ENCODE measurements around the gene NUDT8. TPM values are rescaled to one million over a fixed set of nuclear protein-coding genes. Genes with fewer than 3 reads are reported as not detected.

The NUDT8 gene
- total and polyA plus RNA-seq, 2 experiments from 2014 or later = 4.1 to 4.8 TPM

DNA sequence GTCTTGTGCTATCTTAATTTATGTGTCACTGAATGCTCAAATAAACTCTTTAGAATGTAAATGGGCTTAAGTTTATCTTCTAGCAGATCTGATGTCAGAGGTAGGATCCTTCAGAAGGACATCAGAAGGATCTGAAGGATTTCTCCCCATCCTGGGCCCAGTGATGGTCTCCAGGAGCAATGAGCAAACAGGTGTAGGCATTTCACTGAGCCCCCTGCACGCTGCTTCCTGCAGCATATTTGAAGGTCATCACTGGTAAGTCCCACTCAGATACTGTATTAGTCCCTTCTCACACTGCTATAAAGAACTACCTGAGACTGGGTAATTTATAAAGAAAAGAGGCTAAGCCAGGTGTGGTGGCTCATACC is 41.6 kb downstream of the NUDT8 start:
- H3K4me2 ChIP-seq (ENCODE audit: unreplicated experiment) = no peak overlapping the region
- peaks cover 9% of the 10 kb centered on the region; the same call in 1 of the 2 replicates for H3K79me2 ChIP-seq (ENCODE audit: insufficient read depth)
- H3K36me3 ChIP-seq (ENCODE audit: low read depth) = 0 out of 2 replicates have a peak, but pooled peaks cover 8% of the 10 kb centered on the region
- H3K4me1 ChIP-seq (ENCODE audit: insufficient read depth) = peaks cover 9% of the 10 kb centered on the region; the same call in 1 of the 2 replicates
- WGBS, 2 experiments (ENCODE audit: low coverage in 1 of 2, low lambda C conversion rate in 2 of 2, missing lambda C conversion rate in 2 of 2) = 94 to 100% methylated on average over 1 of the region's 1 CpG
- no peaks in the 10 kb centered on the region for H4K20me1 ChIP-seq (ENCODE audit: insufficient read depth)
- H3K27me3 ChIP-seq (replicated peaks; ENCODE audit: insufficient read depth) = no peaks in the 10 kb centered on the region
- no peak overlapping the region for H3K4me3 ChIP-seq
- no peak overlapping the region for H3K27ac ChIP-seq
- in situ Hi-C loops (cut with MboI) = no loop called here
- H3K9me3 ChIP-seq (ENCODE audit: low read depth) = no peaks in the 10 kb centered on the region
- no peak for DNase-seq
- peaks cover 12% of the 10 kb centered on the region; the same call in 1 of the 2 replicates for H3F3A ChIP-seq (ENCODE audit: insufficient read depth)
- H2AFZ ChIP-seq = no peak overlapping the region
- TF ChIP-seq EZH2phosphoT487 (IDR thresholded peaks at IDR 0.05; ENCODE audit: insufficient read depth, low read depth) (no peak), EZH2 (IDR thresholded peaks at IDR 0.05; ENCODE audit: insufficient read depth, poor library complexity, severe bottlenecking) (no peak)
- no peaks in the 10 kb centered on the region for H3K9me2 ChIP-seq (ENCODE audit: insufficient read depth)
- no peak overlapping the region for H3K9ac ChIP-seq

DNA sequence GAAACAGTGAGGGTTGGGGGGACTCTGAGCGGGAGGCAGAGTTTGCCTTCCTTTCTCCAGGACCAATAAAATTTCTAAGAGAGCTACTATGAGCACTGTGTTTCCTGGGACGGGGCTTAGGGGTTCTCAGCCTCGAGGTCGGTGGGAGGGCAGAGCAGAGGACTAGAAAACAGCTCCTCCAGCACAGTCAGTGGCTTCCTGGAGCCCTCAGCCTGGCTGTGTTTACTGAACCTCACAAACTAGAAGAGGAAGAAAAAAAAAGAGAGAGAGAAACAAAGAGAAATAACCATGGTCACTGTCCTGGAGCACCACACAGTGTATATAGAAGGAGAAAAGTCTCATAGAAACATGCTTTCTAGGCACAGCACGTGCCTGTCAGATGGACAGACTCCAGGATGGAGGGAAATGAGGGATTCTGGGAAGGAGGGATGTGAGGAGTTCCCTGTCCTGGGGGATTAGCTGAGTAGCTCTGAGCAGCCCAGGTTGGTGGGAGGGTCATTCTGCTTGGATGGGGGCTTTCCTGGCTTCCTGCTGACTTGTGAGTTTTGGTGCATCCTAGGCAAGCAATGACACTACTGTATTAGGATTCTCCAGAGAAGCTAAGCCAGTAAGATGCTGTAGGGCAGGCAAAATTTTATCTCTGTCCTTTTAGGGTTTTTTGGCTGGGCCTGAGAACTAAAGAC is 43.0 kb downstream of the NUDT8 start:
- Histone ChIP-seq H3K4me1 (ENCODE audit: insufficient read depth) (peaks cover 9% of the 10 kb centered on the region), H3K36me3 (ENCODE audit: low read depth) (0 out of 2 replicates have a peak, but pooled peaks cover 8% of the 10 kb centered on the region), H3K4me3 (no peak overlapping the region), H3F3A (ENCODE audit: insufficient read depth) (peaks cover 12% of the 10 kb centered on the region; the same call in 1 of the 2 replicates), H3K9ac (no peak overlapping the region), H3K27ac (no peak overlapping the region), H4K20me1 (ENCODE audit: insufficient read depth) (no peaks in the 10 kb centered on the region), H3K4me2 (ENCODE audit: unreplicated experiment) (no peak overlapping the region), H2AFZ (no peak overlapping the region), H3K9me2 (ENCODE audit: insufficient read depth) (no peaks in the 10 kb centered on the region), H3K79me2 (ENCODE audit: insufficient read depth) (peaks cover 9% of the 10 kb centered on the region; the same call in 1 of the 2 replicates), H3K9me3 (ENCODE audit: low read depth) (no peaks in the 10 kb centered on the region), H3K27me3 (replicated peaks; ENCODE audit: insufficient read depth) (0 out of 2 replicates have a peak, but pooled peaks cover under 1% of the 10 kb centered on the region)
- in situ Hi-C loops (cut with MboI) = no loop called here
- no peak for DNase-seq
- WGBS, 2 experiments (ENCODE audit: low coverage in 1 of 2, low lambda C conversion rate in 2 of 2, missing lambda C conversion rate in 2 of 2) = 82 to 89% methylated on average over 5 of the region's 5 CpGs
- TF ChIP-seq EZH2 (IDR thresholded peaks at IDR 0.05; ENCODE audit: insufficient read depth, poor library complexity, severe bottlenecking) = no peak
- TF ChIP-seq EZH2phosphoT487 (IDR thresholded peaks at IDR 0.05; ENCODE audit: insufficient read depth, low read depth) = no peak

DNA sequence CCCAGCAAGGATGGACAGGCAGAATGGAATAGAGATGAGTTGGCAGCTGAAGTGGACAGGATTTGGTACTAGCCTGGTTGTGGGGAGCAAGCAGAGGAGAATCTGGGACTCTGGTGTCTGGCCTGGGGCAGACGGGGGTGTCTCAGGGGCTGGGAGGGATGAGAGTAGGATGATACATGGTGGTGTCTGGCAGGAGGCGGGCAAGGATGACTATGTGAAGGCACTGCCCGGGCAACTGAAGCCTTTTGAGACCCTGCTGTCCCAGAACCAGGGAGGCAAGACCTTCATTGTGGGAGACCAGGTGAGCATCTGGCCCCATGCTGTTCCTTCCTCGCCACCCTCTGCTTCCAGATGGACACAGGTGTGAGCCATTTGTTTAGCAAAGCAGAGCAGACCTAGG is 43.8 kb downstream of the NUDT8 start:
- Histone ChIP-seq H3K4me1 (ENCODE audit: insufficient read depth) (peaks cover 9% of the 10 kb centered on the region), H4K20me1 (ENCODE audit: insufficient read depth) (no peaks in the 10 kb centered on the region), H3K9me3 (ENCODE audit: low read depth) (no peaks in the 10 kb centered on the region), H3K4me3 (no peak overlapping the region), H3K27ac (no peak overlapping the region), H3K9me2 (ENCODE audit: insufficient read depth) (no peaks in the 10 kb centered on the region), H3K4me2 (ENCODE audit: unreplicated experiment) (no peak overlapping the region), H3K79me2 (ENCODE audit: insufficient read depth) (peaks cover 9% of the 10 kb centered on the region; the same call in 1 of the 2 replicates), H3F3A (ENCODE audit: insufficient read depth) (peaks cover 12% of the 10 kb centered on the region; the same call in 1 of the 2 replicates), H3K27me3 (replicated peaks; ENCODE audit: insufficient read depth) (peaks cover 8% of the 10 kb centered on the region), H2AFZ (no peak overlapping the region), H3K9ac (no peak overlapping the region; the same call in 1 of the 2 replicates), H3K36me3 (ENCODE audit: low read depth) (0 out of 2 replicates have a peak, but pooled peaks cover 8% of the 10 kb centered on the region)
- in situ Hi-C loops (cut with MboI) = no loop called here
- peak; percentile 17 for DNase-seq
- 96 to 100% methylated on average over 4 of the region's 4 CpGs for WGBS, 2 experiments (ENCODE audit: low coverage in 1 of 2, low lambda C conversion rate in 2 of 2, missing lambda C conversion rate in 2 of 2)
- TF ChIP-seq EZH2phosphoT487 (IDR thresholded peaks at IDR 0.05; ENCODE audit: insufficient read depth, low read depth) = no peak
- TF ChIP-seq EZH2 (IDR thresholded peaks at IDR 0.05; ENCODE audit: insufficient read depth, poor library complexity, severe bottlenecking) = no peak

GRCh38 chr11:67584881-67585873 is 44.6 kb downstream of the NUDT8 start:
- Histone ChIP-seq H3K4me1 (ENCODE audit: insufficient read depth) (peaks cover 9% of the 10 kb centered on the region), H3K4me3 (peak overlapping the region; percentile 68), H3K9me3 (ENCODE audit: low read depth) (no peaks in the 10 kb centered on the region), H3K9me2 (ENCODE audit: insufficient read depth) (no peaks in the 10 kb centered on the region), H3K4me2 (ENCODE audit: unreplicated experiment) (peak overlapping the region; percentile 67), H3F3A (ENCODE audit: insufficient read depth) (peaks cover 12% of the 10 kb centered on the region; the same call in 1 of the 2 replicates), H3K27ac (peak overlapping the region; percentile 39), H4K20me1 (ENCODE audit: insufficient read depth) (no peaks in the 10 kb centered on the region), H3K9ac (peak overlapping the region; percentile 85), H3K79me2 (ENCODE audit: insufficient read depth) (peaks cover 9% of the 10 kb centered on the region; the same call in 1 of the 2 replicates), H3K27me3 (replicated peaks; ENCODE audit: insufficient read depth) (peaks cover 12% of the 10 kb centered on the region), H2AFZ (no peak overlapping the region), H3K36me3 (ENCODE audit: low read depth) (0 out of 2 replicates have a peak, but pooled peaks cover 8% of the 10 kb centered on the region)
- no peak for TF ChIP-seq EZH2phosphoT487 (IDR thresholded peaks at IDR 0.05; ENCODE audit: insufficient read depth, low read depth)
- no peak for TF ChIP-seq EZH2 (IDR thresholded peaks at IDR 0.05; ENCODE audit: insufficient read depth, poor library complexity, severe bottlenecking)
- DNase-seq = peak; percentile 30
- in situ Hi-C loops (cut with MboI) = no loop called here
- WGBS, 2 experiments (ENCODE audit: low coverage in 1 of 2, low lambda C conversion rate in 2 of 2, missing lambda C conversion rate in 2 of 2) = 88 to 89% methylated on average over 21 of the region's 21 CpGs
